Measurements from ENCODE around the gene IMP3. TPM values are rescaled to one million over a fixed set of nuclear protein-coding genes. Genes with fewer than 3 reads are reported as not detected.

Gene IMP3
- total and polyA plus RNA-seq, 2 donors (not counting 3 experiments of a cell fraction or from before 2014, with no cell fraction given) = 41.3 to 64.0 TPM

DNA sequence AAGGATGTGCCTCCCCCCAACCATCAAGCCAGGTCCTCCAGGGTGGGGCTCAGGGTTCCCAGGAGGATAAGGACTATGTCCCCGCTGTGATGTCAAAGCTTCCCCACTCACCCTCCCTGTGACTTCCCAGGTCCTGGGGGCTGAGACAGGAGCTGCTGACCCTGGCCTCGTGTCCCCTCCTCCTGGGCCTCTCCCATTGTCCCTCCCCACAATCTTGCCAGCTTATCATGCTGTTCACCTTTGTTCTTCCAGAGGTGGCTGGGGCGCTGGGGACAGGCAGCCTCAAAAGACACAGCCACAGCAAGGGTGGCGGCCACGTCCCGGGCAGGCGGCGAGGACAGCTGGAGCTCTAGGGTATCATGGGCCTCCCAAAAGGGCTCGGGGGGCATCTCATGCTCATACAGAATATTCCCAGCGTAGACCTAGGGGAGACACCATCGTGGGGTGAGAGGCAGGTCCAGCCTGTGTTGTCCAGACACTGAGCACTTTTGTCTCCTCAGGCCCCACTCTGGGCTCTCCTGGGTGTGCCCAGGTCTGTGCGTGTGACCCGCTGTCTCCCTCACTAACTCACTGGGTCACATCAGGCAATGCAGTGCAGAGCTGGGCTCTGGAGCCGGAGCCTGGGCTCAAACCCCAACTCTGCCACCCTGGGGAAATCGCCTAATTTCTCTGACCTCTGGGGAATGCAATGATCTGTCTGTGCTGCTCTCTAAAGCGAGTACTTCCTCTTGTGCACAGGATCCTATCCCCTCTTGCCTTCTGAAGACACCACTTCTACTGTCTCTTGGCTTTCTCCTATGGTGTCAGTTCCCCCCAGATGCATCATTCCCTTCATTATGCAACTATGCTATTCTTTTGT, 37.7 kb upstream of the IMP3 start:
- no peaks in the 10 kb centered on the region for H4K20me1 ChIP-seq (replicated peaks; ENCODE audit: control insufficient read depth, extremely low read depth, insufficient read depth, low read length)

GRCh38 chr15:75676688-75677464, 36.9 kb upstream of the IMP3 start:
- no peak overlapping the region for H3K4me2 ChIP-seq (ENCODE audit: insufficient read depth, low read length)
- TF ChIP-seq MYC (IDR thresholded peaks at IDR 0.05; ENCODE audit: low read depth, low read length) = no peak
- TF ChIP-seq GATA2 (IDR thresholded peaks at IDR 0.05; ENCODE audit: insufficient read depth, insufficient read length, low read depth, low read length) = no peak
- TF ChIP-seq EZH2 (IDR thresholded peaks at IDR 0.05; ENCODE audit: borderline replicate concordance, low read depth, low read length, severe bottlenecking) = no peak
- TF ChIP-seq CTCF (IDR thresholded peaks at IDR 0.05; ENCODE audit: extremely low read depth in 1 of 2, insufficient read depth in 1 of 2, low read depth in 1 of 2, low read length in 2 of 2) = no peak
- no peak for TF ChIP-seq POLR2A (IDR thresholded peaks at IDR 0.05; ENCODE audit: low read depth, low read length)
- no peak for TF ChIP-seq POLR2AphosphoS5 (IDR thresholded peaks at IDR 0.05; ENCODE audit: insufficient read depth, low read depth, low read length)
- TF ChIP-seq, protein P1, sequence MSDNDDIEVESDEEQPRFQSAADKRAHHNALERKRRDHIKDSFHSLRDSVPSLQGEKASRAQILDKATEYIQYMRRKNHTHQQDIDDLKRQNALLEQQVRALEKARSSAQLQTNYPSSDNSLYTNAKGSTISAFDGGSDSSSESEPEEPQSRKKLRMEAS (IDR thresholded peaks at IDR 0.05; ENCODE audit: insufficient read depth, insufficient read length) = no peak
- no peak for TF ChIP-seq FOS (IDR thresholded peaks at IDR 0.05; ENCODE audit: borderline replicate concordance, insufficient read depth, low read length)
- TF ChIP-seq JUN (IDR thresholded peaks at IDR 0.05; ENCODE audit: borderline replicate concordance, insufficient read depth, insufficient read length, low read depth) = no peak
- H3K9ac ChIP-seq (replicated peaks; ENCODE audit: extremely low read depth, insufficient read depth, low read length) = no peak overlapping the region
- FAIRE-seq = no peak
- H3K79me2 ChIP-seq (ENCODE audit: control insufficient read depth, insufficient read depth, low read length) = no peaks in the 10 kb centered on the region
- H3K4me1 ChIP-seq (ENCODE audit: control insufficient read depth, extremely low read depth, insufficient read depth, low read length) = no peaks in the 10 kb centered on the region
- H3K9me1 ChIP-seq (replicated peaks; ENCODE audit: control insufficient read depth, extremely low read depth, insufficient read depth, low read length) = no peaks in the 10 kb centered on the region
- dilution Hi-C loops (cut with MboI; ENCODE audit: extremely low pct_ligation_motif_present, low sequenced_read_pairs) (no loop called here), intact Hi-C loops (cut with micrococcal nuclease) (no loop called here)
- peaks cover 0 to 5% of the 10 kb centered on the region in 2 experiments for H3K27me3 ChIP-seq (ENCODE audit: control insufficient read depth in 2 of 2, insufficient read depth in 2 of 2, low read length in 2 of 2)
- H4K20me1 ChIP-seq (replicated peaks; ENCODE audit: control insufficient read depth, extremely low read depth, insufficient read depth, low read length) = no peaks in the 10 kb centered on the region
- H3K36me3 ChIP-seq (ENCODE audit: control insufficient read depth in 2 of 2, extremely low read depth in 1 of 2, insufficient read depth in 2 of 2, low read length in 2 of 2) = no peaks in the 10 kb centered on the region
- no peak for DNase-seq (ENCODE audit: low read depth, low spot score)
- H3K4me3 ChIP-seq (replicated peaks in 1 of 3; ENCODE audit: insufficient read depth in 1 of 3, low read depth in 1 of 3, low read length in 3 of 3) = no peak overlapping the region
- no peaks in the 10 kb centered on the region for H3K9me3 ChIP-seq (replicated peaks; ENCODE audit: control insufficient read depth, insufficient read depth, low read length)
- CTCF ChIA-PET = interaction anchor here (1.3 to 8.3 kb wide), 4 partner anchors 9 to 38 kb away, joined by 3 to 65 read pairs (median 5); partner anchors contain the start of gene IMP3
- H3K27ac ChIP-seq (ENCODE audit: insufficient read depth, low read depth, low read length) = no peak overlapping the region
- H2AFZ ChIP-seq (ENCODE audit: low read depth, low read length) = no peak overlapping the region
- POLR2A ChIA-PET = no interaction called here
- BruUV-seq (replicated peaks) = no TSS peak

More for the DNA sequence above, 37.7 kb upstream of the IMP3 start:
- Histone ChIP-seq H3K9ac (replicated peaks; ENCODE audit: extremely low read depth, insufficient read depth, low read length) (no peak overlapping the region), H3K4me1 (ENCODE audit: control insufficient read depth, extremely low read depth, insufficient read depth, low read length) (no peaks in the 10 kb centered on the region), H3K27ac (ENCODE audit: insufficient read depth, low read depth, low read length) (no peak overlapping the region), H3K9me3 (replicated peaks; ENCODE audit: control insufficient read depth, insufficient read depth, low read length) (no peaks in the 10 kb centered on the region), H3K27me3 (ENCODE audit: control insufficient read depth in 2 of 2, insufficient read depth in 2 of 2, low read length in 2 of 2) (peaks cover 0 to 5% of the 10 kb centered on the region in 2 experiments), H2AFZ (ENCODE audit: low read depth, low read length) (no peak overlapping the region), H3K4me3 (replicated peaks in 1 of 3; ENCODE audit: insufficient read depth in 1 of 3, low read depth in 1 of 3, low read length in 3 of 3) (no peak overlapping the region), H3K79me2 (ENCODE audit: control insufficient read depth, insufficient read depth, low read length) (no peaks in the 10 kb centered on the region), H3K4me2 (ENCODE audit: insufficient read depth, low read length) (no peak overlapping the region), H3K36me3 (ENCODE audit: control insufficient read depth in 2 of 2, extremely low read depth in 1 of 2, insufficient read depth in 2 of 2, low read length in 2 of 2) (no peaks in the 10 kb centered on the region), H3K9me1 (replicated peaks; ENCODE audit: control insufficient read depth, extremely low read depth, insufficient read depth, low read length) (no peaks in the 10 kb centered on the region)
- CTCF ChIA-PET = interaction anchor here (1.9 to 8.3 kb wide), 5 partner anchors 9 to 57 kb away, joined by 5 to 65 read pairs (median 15); partner anchors contain the start of genes IMP3 and SNX33
- BruUV-seq (replicated peaks) = no TSS peak
- FAIRE-seq (no peak), DNase-seq (ENCODE audit: low read depth, low spot score) (no peak)
- TF ChIP-seq JUN (IDR thresholded peaks at IDR 0.05; ENCODE audit: borderline replicate concordance, insufficient read depth, insufficient read length, low read depth) (no peak), FOS (IDR thresholded peaks at IDR 0.05; ENCODE audit: borderline replicate concordance, insufficient read depth, low read length) (no peak), POLR2A (IDR thresholded peaks at IDR 0.05; ENCODE audit: low read depth, low read length) (no peak)
- intact Hi-C loops (cut with micrococcal nuclease) = no loop called here
- POLR2A ChIA-PET = no interaction called here
- dilution Hi-C loops (cut with MboI; ENCODE audit: extremely low pct_ligation_motif_present, low sequenced_read_pairs) = no loop called here

Measured in endothelial cell of umbilical vein (primary cell).